Fibroblast of the conjunctiva (primary cell): ENCODE data around the gene HIBADH.
A peak's percentile ranks its signal among the peaks of the same experiment; 100 is the strongest.
"Not testable (repeated sequence)": the region's sequence is repeated elsewhere in the genome, so short reads cannot be mapped to it uniquely, and the experiment has no call there.

ENCODE experiments used
- DNase-seq: peaks from one replicate; pipeline ENCODE4 v3.0.0-alpha.2; 2010; ENCODE audit warnings: low read depth

HIBADH gene

DNA sequence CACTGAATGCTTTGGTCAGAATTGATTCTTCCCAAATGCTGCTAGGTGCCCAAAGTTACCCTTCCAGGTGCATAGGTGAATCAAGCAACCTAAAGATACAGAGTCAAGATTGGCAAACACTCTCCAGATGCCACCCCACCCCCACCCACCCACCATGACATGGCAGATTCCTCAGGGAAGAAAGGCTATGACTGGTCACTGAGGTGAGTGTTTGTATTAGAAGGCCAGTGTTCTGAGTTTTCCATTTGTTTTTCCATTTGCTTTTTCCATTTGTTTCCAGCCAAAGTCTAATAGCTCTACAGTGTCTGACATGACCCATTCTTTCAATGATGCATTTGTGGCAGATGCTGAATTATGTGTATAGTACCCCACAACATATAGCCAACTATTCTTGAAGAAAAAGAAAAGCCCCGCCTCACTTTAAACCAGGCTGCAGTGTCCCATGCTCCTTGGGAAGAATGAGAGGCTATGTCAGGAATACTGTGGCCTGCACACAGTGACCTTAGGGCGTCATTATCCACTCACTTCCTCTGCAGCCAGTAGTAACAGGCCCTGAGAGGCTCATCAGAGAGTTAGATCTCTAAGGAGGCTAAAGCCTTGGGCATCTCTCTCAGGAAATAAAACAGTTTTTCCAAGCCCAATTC lies 16.1 kb upstream of the HIBADH start:
- DNase-seq, result no peak

DNA sequence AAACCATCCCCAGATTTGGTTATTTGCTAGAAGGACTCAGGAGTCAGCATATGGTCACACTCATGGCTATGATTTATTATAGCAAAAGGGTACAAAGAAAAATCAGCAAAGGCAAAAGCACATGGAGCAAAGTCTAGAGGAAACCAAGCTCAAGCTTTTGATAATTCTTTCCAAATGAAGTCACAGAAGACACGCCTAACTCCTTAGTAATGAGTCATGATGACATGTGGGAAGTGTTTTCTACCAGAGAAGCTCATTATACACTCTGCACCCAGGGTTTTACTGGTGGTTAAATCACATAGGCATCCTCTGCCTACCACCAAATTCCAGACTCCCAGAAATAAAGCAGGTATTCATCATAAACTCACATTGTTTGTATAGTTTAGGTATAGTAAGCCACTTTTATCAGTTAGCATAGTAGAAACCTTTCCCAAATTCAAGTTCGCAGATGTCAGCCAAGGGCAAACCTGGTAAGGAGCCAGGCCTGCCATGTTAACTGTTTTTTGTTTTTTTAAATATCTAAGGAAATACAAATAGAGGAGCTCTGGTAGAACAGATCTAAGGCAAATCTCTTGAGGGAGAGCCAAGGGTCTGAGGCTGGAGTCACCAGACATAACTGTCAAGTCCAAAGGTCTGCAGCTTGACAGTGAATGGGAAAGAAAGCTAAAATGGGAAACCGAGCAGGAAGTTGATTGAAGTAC lies 15.4 kb upstream of the HIBADH start:
- peak; percentile 85 for DNase-seq

DNA sequence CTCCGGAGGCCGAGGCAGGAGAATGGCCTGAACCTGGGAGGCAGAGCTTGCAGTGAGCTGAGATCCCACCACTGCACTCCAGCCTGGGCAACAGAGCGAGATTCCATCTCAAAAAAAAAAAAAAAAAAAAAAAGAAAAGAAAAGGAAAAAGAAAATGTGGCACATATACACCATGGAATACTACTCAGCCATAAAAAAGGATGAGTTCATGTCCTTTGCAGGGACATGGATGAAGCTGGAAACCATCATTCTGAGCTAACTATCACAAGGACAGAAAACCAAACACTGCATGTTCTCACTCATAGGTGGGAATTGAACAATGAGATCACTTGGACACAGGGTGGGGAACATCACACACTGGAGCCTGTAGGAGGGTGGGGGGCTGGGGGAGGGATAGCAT lies 11.4 kb upstream of the HIBADH start:
- DNase-seq, result not testable (repeated sequence)

DNA sequence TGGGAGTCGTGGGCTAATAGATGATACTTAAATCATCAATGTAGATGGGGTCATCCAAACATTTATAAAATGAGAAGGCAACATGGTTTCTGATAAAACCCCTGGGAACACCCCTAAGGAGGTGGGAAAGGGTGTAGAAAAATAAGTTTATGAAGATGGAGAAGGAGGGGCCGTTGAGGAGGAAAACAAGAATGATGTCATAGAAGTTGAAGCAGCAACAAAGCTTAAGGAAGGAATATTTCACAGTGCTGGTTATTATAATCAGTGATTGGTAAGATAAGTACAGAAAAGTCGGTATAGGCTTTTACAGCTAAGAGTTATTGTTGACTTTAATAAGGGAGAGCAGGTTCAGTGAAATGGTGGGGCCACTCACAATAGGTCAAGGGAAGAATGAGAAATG lies 9.0 kb upstream of the HIBADH start:
- no peak for DNase-seq

DNA sequence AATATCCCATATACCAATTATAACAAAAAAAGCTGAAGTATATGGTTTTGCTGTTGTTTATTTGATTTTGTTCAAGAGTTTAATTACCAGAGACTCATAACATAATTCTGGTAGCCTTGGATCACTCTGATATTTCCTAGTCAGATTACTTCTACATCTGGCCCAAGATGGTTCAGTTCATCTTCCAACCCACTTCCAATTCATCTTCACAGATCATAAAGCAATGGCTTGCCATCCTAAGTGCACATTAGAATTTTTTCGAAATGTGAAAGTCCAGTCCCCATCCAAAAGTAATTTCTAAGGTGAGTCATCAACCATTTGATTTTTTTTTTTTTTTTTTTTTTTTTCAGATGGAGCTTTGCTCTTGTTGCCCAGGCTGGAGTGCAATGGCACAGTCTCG lies 8.0 kb upstream of the HIBADH start:
- DNase-seq, result no peak

DNA sequence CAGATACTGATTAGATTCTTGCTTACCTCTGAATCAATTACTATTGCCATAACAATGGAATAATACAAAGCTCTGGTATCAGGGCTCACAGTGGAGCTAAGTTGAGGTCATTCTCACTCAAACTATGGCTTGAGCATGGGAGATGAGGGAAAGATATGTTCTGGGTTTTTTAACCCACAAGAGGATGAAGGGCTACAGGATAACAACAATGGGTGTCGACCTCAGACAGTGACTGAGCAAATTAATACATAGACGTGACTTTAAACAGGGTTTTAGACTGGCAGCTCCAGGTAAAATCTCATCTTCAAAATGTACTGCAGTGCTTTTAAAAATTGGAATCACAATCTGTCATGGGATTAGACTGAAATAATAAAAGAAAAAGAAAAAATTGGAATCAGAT lies 7.5 kb upstream of the HIBADH start:
- no peak for DNase-seq

DNA sequence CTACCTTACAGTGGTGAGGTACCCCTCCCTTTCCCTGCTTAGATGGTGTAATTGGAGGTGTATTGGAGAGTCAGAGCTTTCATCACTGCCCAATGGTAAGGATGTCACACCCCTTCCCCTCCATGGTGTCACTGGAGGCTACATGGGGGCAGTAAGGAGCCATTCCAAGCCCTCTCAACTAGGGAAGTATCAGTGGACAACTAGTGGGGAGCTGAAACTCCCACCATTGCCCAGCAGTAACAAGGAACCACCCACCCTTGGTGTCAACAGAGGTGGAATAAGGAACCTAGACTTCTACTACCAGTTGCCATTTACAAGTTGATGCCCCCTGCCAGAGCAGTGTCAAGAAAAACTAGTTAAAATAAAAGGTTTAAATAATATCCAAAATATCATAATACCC lies 2.8 kb upstream of the HIBADH start:
- DNase-seq, result no peak

DNA sequence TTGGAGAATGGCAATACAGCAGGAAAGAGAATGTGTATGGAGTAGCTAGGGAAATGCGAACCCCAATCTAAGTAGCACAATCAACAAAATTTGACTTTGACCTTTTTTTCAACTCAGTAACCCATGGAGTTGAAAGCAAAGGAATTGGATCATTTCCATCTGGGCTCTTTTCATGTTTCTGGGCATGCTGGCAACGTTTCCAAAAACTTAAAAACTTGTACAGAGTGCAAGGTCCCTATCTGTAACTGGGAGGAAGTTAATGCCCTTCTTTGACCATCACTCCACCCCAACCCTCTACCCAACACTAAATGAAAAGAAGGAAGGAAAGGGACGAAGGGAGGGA lies 1.3 kb upstream of the HIBADH start:
- DNase-seq, result no peak

DNA sequence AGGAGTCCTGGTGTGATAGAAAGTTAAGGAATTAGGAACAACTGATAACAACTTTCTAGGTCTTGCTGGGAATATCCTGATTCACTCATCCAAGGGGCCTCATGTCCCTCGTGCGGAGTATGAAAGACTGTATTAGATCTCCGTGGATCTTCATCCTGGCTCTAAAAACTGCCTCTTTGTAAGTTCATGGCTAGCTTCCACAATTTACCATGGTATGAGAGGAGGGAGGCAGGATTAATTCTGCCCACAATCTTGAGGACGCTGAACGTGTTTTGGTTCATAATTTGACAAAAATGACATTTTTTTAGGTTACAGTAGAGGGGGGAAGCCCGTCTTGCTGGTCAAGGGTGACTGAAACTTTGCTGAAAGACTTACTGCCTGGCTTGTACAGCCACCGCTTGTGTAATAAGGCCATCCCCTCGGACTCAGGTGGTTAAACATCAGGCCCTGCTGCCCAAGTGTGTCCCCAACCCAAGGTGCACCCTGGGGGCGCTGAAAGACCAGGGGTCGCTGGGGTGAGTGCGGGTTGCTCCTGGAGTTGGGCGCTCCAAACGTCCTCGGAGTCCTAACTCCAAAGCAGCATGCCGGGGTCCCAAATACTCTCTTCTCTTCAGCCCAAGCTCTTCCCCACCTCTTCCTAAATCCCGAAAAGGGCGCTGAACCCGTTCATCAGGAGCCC lies 733 bp downstream of the HIBADH start:
- no peak for DNase-seq

DNA sequence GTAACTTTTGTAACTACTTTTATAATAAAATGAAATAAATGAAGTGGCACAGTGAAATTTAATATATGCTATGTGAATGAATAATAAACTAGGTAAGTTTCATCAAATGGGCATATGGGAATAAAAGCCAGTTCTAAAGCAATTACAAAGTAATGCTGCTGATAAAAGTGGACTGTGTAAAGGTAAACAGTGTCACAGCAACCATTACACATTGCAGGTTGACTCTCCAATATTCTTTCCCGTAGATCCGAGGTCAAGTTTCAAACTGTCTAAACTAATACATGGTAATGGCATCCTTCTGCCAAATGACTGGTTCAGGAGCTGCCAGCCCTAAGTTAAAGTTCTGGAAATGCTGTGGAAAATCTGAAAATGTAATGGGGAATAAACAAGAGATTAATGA lies 6.0 kb downstream of the HIBADH start:
- DNase-seq, result no peak

DNA sequence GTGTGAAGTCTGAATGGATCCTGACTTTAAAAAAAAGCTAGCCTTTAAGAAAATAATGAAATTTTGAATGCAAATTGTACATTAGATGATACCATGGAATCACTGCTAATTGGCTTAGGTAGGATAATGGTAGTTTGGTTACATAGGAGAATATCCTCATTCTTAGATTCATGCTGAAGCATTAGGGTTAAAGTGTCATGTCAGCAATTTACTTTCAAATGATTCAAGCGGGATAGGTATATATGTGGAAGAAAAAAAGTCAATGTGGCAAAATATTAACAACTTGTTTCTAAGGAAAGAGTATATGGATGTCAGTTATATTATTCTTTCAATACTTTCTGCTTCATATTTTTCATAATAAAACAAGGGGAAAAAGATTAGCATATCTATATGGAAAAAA lies 7.5 kb downstream of the HIBADH start:
- no peak for DNase-seq

DNA sequence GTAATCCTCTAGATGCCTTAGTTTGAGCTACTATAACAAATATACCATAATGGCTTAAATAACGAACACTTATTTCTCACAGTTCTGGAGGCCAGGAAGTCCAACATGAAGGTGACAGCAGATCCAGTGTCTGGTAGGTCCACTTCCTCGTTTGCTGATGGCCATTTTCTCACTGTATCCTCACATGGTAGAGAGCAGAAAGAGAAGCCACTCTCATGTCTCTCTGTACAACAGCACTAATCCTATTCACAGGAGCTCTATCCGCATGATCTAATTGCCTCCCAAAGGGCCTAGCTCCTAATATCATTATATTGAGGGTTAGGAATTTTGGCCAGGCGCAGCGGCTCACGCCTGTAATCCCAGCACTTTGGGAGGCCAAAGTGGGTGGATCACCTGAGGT lies 10.2 kb downstream of the HIBADH start:
- DNase-seq, result no peak

DNA sequence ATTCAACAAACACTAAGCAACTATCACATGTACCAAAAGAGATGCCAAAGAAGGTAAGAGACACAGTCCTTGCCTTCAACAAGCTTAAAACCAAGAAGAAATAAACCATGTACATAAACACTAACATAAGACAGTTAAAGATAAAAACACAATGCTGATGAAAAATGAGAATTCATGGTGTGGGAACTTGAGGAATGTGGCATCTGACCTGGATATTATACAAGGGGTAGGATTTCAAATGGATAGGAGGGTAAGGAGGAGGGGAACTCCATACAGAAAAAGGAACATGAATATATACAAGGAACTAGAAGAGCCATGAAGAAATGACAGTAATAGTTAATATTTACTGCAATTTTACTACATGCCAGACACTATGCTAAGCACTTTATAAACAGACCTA lies 11.0 kb downstream of the HIBADH start:
- no peak for DNase-seq

DNA sequence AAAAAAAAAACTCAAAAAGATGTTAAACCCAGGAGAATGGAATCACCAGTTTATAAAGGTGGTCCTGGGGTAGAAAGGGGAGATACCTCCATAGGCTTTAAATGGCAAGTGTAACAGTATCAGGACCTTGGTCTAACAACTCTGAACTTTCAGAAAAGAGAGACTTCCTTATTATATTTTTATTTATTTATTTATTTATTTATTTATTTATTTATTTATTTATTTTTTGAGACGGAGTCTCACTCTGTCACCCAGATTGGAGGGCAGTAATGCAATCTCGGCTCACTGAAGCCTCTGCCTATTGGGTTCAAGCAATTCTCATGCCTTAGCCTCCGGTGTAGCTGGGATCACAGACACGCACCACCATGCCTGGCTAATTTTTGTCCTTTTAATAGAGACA lies 12.4 kb downstream of the HIBADH start:
- no peak for DNase-seq

DNA sequence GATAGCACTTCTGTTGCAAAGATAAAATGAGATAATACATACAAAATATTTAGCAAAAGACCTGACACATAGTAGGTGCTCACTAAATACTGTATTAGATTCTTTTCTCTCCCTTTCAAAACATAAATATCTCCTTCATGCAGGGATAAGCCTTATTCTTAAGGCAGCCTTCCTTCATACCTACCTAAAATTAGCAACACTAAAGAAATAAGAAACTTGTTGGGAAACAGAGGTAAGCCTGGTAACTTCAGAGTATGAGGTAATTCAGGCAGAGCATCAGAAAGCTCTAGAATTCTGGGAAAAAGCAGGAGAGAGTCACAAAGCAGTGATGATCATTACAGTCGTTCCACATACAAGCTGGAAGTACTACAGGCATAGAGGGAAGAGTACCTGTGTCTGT lies 15.2 kb downstream of the HIBADH start:
- DNase-seq, result no peak

DNA sequence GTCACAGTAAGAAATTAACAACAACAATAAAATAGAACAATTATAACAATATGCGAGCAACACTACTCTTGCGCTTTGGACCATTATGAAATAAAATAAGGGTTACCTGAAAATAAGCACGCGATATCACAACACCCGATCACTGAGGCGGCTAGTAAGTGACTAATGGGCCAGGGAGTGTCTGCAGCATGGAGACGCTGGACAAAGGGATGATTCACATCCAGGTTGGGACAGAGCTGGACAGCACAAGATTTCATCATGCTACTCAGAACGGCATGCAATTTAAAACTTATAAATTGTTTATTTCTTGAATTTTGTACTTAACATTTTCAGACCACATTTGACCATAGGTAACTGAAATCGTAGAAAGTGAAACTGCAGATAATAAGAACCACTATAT lies 15.6 kb downstream of the HIBADH start:
- DNase-seq, result peak; percentile 61

DNA sequence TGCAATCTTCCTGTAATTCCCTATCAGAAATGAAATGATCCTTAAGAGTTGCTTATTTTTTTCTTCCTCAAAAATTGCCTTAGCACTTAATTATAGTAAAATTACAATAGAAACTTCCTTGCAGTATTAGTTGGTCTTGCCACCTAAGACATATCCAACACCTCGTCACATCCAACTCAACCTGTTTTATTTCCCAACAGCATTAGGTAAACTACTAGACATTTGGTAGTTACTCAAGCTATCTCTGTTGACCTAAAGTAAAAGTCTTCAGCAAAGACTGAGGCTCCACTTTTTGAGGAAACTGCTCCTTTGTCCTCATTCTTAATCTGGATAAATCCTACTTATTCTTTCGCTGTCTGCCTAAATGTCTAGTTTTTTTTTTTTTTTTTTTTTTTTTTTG lies 20.4 kb downstream of the HIBADH start:
- DNase-seq, result no peak

DNA sequence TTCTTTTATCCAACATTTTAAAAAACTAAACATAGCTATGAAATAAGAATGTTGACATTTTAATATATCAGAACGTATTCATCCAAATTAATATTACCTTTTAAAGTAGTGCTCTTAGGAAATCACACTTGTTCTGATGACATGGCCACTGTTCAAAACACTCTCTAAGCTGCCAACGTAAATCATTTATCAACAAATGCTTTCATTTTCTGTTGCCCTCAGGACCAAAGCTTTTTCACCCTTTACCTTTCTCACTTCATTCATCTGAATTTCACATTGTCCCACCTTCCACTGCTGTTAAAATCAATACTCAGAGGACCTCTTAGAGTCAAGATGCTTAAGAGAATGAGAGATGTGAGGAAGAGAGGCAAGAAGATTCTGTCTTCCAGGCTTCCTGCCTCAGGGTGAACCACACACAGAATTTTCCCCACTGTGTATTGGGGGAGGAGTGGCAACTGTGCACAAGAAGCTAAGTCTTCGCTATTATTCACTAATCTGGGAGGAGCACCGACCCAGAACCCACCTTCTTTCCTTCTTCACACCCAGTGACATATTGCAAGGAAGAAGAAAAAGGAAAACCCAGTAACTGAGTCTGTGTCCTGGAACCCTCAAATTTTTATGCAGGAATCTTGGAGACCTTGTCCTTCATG lies 21.0 kb downstream of the HIBADH start:
- DNase-seq, result no peak

DNA sequence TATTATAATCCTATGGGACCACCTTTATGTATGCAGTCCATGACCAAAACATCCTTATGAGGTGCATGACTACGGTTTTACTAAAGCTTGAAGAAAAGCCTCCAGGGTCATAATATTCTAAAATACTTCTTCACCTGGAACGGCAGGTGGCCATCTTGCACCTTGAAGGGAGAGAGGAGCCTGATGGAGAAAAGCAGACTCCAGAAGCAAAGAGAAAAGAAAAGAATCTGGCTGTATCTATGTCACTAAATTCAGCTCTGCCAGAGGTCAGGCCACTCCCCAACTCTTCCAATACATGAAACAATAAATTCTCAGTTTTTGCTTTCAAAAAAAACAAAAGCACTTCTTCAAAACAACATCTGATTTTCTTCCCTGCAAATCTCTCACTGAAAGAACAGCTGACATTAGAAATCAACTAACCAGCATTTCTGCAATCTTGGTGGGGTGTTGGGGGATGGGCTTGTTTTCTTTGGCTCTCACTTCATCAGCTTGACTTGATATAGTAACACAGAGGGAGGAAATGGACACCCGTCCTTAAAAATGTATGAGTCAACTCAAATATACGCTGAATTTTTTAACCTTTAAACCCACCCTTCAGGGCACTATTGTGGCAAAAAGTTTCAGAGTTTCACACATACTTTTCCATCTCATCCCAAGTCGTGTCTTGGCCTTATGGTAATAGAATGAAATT lies 21.7 kb downstream of the HIBADH start:
- peak; percentile 81 for DNase-seq

DNA sequence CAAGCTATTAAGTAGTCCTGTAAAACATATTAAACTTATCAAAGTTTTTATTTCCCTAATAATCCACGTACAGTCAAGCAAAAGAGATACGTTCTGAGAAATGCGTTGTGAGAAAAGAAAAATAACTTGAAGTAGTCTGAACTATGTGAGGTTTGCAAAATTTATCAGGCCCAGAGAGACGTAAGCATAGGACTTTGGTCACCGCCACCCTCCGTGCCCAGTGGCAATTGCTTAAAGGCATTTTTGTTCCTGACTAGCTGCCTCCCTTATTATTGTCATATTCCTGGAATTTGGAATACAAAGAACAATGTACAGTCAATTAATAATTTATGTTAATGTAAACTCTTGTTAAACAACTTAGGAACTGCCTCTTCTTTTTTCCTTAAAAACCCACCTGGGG lies 22.8 kb downstream of the HIBADH start:
- DNase-seq, result no peak

DNA sequence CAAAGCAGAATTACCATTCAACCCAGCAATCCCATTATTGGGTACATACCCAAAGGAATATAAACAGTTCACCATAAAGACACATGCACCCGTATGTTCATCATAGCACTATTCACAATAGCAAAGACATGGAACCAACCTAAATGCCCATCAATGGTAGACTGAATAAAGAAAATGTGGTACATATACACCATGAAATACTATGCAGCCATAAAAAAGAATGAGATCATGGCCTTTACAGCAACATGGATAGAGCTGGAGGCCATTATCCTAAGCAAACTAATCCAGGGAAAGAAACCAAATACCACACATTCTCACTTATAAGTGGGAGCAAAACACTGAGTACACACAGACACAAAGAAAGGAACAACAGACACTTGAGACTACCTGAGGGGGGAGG lies 23.6 kb downstream of the HIBADH start:
- not testable (repeated sequence) for DNase-seq

DNA sequence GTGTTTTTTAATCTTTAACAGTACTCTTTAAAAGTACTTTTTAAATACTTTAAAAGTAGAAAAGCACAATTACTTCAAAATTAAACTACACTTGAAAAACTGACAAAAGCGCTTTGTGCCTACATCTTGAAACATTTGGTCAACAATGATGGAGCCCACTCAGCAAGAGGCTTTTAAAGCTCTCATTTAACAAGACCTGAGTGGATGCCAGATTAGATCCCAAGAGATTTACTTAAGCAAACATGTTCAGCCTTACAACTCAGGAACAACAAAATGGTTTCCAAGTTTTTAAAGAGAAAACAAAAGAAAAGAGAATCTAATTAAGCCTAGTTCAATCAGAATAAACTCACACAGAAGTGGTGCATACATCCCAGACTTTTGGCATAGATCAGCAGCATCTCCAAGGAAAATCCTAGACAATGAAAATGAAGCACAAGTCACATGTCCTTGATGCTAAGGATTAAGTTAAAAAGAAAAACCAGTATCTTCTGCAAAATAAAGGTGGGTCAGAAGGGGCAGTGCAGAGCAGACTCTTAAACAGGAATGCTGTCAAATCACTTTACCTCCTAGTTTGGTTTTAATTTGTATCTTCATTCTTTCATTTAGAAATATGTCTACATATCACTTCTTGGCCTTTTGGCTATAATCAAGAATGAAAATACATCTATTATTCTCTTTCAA lies 26.2 kb downstream of the HIBADH start:
- DNase-seq, result peak; percentile 83
